ENCODE results near the gene GREB1.

The GREB1 gene

DNA sequence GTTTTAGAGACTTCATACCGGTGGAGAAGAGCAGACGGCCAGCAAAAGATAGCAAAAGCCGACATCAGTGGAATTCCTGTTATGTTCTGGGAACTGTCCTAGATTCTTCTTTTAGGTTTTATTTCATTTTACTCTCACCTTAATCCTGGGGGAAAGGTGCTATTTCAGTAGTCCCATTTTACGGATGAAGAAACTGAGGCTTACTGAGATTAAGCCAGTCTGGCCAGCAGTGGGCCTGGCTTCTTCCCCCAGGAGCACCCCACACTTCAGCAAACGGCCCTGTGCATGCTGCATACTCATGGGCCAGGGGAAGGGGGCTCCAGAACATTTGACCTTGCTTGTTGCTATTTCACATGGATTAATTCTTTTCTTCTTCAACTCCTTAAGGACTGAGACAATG is 79.5 kb downstream of the GREB1 start:
- Histone ChIP-seq H3K27ac (no peak overlapping the region), H3K9me3 (no peaks in the 10 kb centered on the region), H3K27me3 (peaks cover under 1% of the 10 kb centered on the region), H3K4me3 (ENCODE audit: low read depth in 1 of 2, low read length in 1 of 2) (no peak overlapping the region), H3K36me3 (no peaks in the 10 kb centered on the region), H3K4me1 (ENCODE audit: control insufficient read depth in 1 of 2, insufficient read depth in 1 of 2, low read depth in 1 of 2, low read length in 1 of 2) (no peaks in the 10 kb centered on the region)
- TF ChIP-seq, protein P1, sequence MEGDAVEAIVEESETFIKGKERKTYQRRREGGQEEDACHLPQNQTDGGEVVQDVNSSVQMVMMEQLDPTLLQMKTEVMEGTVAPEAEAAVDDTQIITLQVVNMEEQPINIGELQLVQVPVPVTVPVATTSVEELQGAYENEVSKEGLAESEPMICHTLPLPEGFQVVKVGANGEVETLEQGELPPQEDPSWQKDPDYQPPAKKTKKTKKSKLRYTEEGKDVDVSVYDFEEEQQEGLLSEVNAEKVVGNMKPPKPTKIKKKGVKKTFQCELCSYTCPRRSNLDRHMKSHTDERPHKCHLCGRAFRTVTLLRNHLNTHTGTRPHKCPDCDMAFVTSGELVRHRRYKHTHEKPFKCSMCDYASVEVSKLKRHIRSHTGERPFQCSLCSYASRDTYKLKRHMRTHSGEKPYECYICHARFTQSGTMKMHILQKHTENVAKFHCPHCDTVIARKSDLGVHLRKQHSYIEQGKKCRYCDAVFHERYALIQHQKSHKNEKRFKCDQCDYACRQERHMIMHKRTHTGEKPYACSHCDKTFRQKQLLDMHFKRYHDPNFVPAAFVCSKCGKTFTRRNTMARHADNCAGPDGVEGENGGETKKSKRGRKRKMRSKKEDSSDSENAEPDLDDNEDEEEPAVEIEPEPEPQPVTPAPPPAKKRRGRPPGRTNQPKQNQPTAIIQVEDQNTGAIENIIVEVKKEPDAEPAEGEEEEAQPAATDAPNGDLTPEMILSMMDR (IDR thresholded peaks at IDR 0.05) = no peak

DNA sequence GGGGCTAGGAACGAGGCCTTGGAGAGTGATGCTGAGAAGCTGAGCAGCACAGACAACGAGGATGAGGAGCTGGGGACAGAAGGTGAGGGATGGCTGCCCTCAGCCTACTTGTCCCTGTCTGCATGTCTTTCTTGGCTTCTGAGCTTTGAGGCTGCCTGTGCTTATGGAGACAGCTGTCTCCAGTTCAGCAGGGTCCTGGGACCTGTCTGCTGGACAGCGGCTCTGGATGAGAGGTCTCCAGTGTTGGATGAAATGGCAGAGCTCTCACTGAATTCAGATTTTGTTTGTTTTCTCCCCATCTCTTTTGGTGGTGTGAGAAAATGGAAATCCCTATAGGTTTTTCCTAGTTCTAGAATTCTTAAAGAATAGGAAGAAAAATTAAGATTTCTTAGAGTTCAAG is 81.4 kb downstream of the GREB1 start:
- no peaks in the 10 kb centered on the region for H3K27me3 ChIP-seq

DNA sequence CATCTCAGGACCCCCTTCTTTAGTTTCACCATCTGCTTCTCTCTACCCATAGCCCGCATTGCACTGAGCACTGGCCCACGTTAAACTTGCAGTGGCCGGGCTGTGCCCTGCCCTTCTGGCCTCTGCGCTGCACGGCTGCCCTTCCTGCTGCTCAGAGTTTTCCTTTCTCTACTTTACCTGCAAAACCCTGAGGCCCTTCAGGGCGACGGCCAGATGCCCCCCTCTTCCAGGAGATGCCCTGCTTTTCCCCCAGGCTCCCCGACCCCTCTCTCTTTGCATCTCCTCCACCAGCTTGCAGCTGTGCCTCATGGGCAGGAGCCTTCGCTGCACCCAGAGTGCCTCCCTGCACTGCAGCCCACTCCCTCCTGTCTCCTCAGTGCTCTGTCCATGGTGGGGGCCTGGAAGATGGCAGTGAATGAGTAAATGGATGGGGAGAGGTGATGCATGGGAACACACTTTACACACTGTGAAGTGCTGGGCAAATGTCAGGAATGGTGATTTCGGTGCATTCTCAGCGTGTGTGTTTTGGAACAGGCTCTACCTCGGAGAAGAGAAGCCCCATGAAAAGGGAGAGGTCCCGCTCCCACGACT is 82.3 kb downstream of the GREB1 start:
- Histone ChIP-seq H3K9me3 (no peaks in the 10 kb centered on the region), H3K4me1 (ENCODE audit: control insufficient read depth in 1 of 2, insufficient read depth in 1 of 2, low read depth in 1 of 2, low read length in 1 of 2) (no peaks in the 10 kb centered on the region), H3K27ac (no peak overlapping the region), H3K36me3 (no peaks in the 10 kb centered on the region), H3K27me3 (no peaks in the 10 kb centered on the region), H3K4me3 (ENCODE audit: low read depth in 1 of 2, low read length in 1 of 2) (no peak overlapping the region)
- TF ChIP-seq, protein P1 (IDR thresholded peaks at IDR 0.05) = no peak

More for the DNA sequence above, 81.4 kb downstream of the GREB1 start:
- Histone ChIP-seq H3K9me3 (no peaks in the 10 kb centered on the region), H3K36me3 (no peaks in the 10 kb centered on the region), H3K27ac (no peak overlapping the region), H3K4me3 (ENCODE audit: low read depth in 1 of 2, low read length in 1 of 2) (no peak overlapping the region), H3K4me1 (ENCODE audit: control insufficient read depth in 1 of 2, insufficient read depth in 1 of 2, low read depth in 1 of 2, low read length in 1 of 2) (no peaks in the 10 kb centered on the region)
- TF ChIP-seq, protein P1 (IDR thresholded peaks at IDR 0.05) = no peak

DNA sequence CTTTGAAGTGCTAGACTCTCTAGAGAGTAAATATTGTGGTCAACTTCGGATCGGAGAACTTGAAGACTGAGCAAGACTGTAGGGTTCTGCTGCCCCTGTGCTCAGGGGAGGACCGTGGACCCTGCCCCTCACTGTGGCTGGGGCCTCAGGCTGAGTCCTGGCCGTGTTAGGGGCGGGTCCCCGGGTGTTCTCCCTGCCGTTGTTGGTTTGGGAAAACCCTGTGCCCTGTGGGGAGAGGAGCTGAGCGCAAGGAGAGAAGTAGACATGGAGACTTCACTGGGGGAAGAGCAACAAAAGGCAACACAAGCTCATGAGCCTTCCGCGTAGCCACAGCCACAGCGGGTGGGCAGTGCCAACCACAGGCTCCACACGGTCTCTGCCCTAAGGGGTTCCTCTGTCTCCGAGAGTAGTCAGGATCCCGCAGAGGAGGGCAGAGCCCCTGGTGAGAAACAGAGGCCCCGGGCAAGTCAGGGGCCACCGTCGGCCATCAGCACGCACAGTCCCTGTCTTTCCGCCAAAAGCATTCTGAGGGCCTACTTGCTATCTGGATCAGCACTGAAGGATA is 83.1 kb downstream of the GREB1 start:
- H3K4me1 ChIP-seq (ENCODE audit: control insufficient read depth in 1 of 2, insufficient read depth in 1 of 2, low read depth in 1 of 2, low read length in 1 of 2) = no peaks in the 10 kb centered on the region
- no peaks in the 10 kb centered on the region for H3K36me3 ChIP-seq
- H3K4me3 ChIP-seq (ENCODE audit: low read depth in 1 of 2, low read length in 1 of 2) = no peak overlapping the region
- no peaks in the 10 kb centered on the region for H3K27me3 ChIP-seq
- TF ChIP-seq, protein P1 (IDR thresholded peaks at IDR 0.05) = no peak
- H3K9me3 ChIP-seq = no peaks in the 10 kb centered on the region
- H3K27ac ChIP-seq = no peak overlapping the region

DNA sequence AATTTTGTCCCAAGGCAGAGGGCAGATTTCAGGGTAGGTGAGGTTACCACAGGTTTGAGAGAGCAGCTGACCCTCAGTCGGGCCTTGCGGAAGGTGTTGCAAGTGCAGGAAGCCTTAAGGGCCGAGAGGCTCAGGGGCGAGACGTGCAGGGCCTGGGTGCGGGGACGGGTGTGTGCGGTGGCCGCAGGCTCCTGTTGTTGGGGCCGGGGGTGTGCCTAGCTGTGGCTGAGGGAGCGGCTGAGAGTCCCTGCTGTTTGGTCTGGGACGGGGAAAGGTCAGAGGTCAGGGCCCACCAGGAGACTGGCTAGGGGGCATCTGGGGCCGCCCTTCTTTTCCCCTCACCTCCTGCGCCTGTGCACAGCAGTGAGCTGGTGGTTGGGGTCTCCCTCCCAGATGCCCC is 83.7 kb downstream of the GREB1 start:
- H3K9me3 ChIP-seq = no peaks in the 10 kb centered on the region
- H3K4me1 ChIP-seq (ENCODE audit: control insufficient read depth in 1 of 2, insufficient read depth in 1 of 2, low read depth in 1 of 2, low read length in 1 of 2) = no peaks in the 10 kb centered on the region
- H3K27ac ChIP-seq = no peak overlapping the region
- no peaks in the 10 kb centered on the region for H3K27me3 ChIP-seq
- TF ChIP-seq, protein P1 (IDR thresholded peaks at IDR 0.05) = no peak
- H3K4me3 ChIP-seq (ENCODE audit: low read depth in 1 of 2, low read length in 1 of 2) = no peak overlapping the region
- no peaks in the 10 kb centered on the region for H3K36me3 ChIP-seq
